ENCODE results near the gene UGT1A9. TPM values are rescaled to one million over a fixed set of nuclear protein-coding genes. Genes with fewer than 3 reads are reported as not detected.
"Not testable (repeated sequence)": the region's sequence is repeated elsewhere in the genome, so short reads cannot be mapped to it uniquely, and the experiment has no call there.

The UGT1A9 gene
- total RNA-seq, result not detected
- not detected for polyA plus RNA-seq
- long read RNA-seq, donor 1, result 0 reads
- long read RNA-seq, donor 2, result 0 reads
- long read RNA-seq, donor 3, result 0 reads
- long read RNA-seq, donor 4, result 0 reads
- long read RNA-seq, donor 5, result 0 reads

DNA sequence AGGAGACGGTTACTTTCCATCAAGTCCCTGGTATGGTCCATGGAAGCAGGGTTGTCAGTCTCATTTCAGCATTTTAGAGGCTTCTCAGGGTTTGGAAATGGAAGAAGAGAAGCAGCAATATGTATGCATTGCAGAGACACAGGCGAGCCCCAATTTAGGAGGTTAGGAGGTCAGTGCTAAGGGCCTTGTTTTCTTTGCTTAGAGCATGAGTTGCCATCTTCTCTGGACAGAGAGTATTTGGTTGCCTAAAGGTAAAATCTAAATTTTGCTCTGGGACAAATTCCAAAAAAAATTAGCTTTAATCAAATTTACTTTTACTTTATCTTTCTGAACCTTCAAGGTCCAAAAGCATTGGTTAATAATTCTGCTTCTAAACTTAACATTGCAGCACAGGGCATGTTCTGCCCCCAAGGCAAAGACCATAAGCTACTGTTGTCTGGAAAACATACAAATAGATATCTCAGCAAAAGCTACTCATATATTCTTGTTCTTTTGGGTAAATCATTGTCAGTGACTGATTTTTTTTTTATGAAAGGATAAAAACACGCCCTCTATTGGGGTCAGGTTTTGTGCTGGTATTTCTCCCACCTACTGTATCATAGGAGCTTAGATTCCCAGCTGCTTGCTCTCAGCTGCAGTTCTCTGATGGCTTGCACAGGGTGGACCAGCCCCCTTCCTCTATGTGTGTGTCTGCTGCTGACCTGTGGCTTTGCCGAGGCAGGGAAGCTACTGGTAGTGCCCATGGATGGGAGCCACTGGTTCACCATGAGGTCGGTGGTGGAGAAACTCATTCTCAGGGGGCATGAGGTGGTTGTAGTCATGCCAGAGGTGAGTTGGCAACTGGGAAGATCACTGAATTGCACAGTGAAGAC, at the start of gene UGT1A9:
Gene UGT1A9 (plus strand): TSS at position 609 of the 872 bp plus-strand sequence. CDS start 37 bp downstream, at position 646.
- Histone ChIP-seq H3K27me3 (ENCODE audit: control insufficient read depth in 3 of 3, insufficient read depth in 3 of 3, low read length in 2 of 3) (no peaks in the 10 kb centered on the region), H3K36me3 (ENCODE audit: control insufficient read depth in 4 of 4, insufficient read depth in 4 of 4, low read length in 4 of 4) (no peaks in the 10 kb centered on the region), H3K4me3 (no peak within 1 kb of the TSS), H3K9ac (ENCODE audit: insufficient read depth in 1 of 2, low read length in 2 of 2) (no peak within 1 kb of the TSS), H3K9me3 (ENCODE audit: control insufficient read depth in 4 of 4, insufficient read depth in 3 of 4, low read length in 3 of 4) (peaks cover 0 to 2% (median 0%) of the 10 kb centered on the region in 4 donors), H3K27ac (ENCODE audit: low read depth in 1 of 2, low read length in 1 of 2) (no peak within 1 kb of the TSS), H3K4me1 (ENCODE audit: control insufficient read depth in 5 of 5, insufficient read depth in 5 of 5, low read length in 5 of 5) (no peaks in the 10 kb centered on the region)
- WGBS, 2 donors, result 86 to 90% methylated on average over 5 of the region's 5 CpGs
- DNase-seq (no peak), ATAC-seq (ENCODE audit: insufficient read depth, low FRiP score) (no peak)
- TF ChIP-seq, protein P1, sequence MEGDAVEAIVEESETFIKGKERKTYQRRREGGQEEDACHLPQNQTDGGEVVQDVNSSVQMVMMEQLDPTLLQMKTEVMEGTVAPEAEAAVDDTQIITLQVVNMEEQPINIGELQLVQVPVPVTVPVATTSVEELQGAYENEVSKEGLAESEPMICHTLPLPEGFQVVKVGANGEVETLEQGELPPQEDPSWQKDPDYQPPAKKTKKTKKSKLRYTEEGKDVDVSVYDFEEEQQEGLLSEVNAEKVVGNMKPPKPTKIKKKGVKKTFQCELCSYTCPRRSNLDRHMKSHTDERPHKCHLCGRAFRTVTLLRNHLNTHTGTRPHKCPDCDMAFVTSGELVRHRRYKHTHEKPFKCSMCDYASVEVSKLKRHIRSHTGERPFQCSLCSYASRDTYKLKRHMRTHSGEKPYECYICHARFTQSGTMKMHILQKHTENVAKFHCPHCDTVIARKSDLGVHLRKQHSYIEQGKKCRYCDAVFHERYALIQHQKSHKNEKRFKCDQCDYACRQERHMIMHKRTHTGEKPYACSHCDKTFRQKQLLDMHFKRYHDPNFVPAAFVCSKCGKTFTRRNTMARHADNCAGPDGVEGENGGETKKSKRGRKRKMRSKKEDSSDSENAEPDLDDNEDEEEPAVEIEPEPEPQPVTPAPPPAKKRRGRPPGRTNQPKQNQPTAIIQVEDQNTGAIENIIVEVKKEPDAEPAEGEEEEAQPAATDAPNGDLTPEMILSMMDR (IDR thresholded peaks at IDR 0.05; ENCODE audit: control extremely low read depth, extremely low read depth), result no peak

DNA sequence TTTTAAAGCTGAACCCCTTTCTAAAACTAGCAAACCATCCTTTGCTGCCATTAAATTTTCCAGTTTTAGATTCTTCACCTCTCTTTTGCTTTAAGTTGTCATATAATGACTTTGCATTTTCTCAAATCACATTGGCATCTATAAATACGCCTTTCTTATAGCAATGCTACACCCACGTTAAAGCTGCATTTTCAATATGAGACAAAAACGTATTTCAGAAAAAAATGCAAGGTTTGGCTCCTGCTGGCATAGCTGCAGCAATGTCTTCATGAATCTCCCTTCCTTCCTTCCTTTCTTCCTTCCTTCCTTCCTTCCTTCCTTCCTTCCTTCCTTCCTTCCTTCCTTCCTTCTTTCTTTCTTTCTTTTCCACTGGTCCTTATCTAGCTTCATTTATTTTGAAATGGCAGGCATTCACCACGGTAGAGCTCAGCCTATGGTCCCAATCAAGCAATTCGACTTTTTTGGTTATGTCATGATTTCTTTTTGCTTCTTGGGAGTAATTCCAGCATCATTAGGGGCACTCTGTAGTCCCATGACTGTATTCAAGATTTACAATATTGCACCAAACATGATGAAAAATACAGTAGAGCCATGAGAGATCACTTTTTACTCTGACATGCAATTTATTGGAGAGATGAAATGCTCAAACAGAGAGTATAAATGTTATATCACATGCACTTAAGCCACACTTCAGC, 44.2 kb upstream of the UGT1A9 start:
- Histone ChIP-seq H3K27ac (ENCODE audit: low read depth in 1 of 2, low read length in 1 of 2) (no peak overlapping the region), H3K9ac (ENCODE audit: insufficient read depth in 1 of 2, low read length in 2 of 2) (no peak overlapping the region), H3K9me3 (ENCODE audit: control insufficient read depth in 4 of 4, insufficient read depth in 3 of 4, low read length in 3 of 4) (no peaks in the 10 kb centered on the region), H3K36me3 (ENCODE audit: control insufficient read depth in 4 of 4, insufficient read depth in 4 of 4, low read length in 4 of 4) (no peaks in the 10 kb centered on the region), H3K4me3 (no peak overlapping the region), H3K4me1 (ENCODE audit: control insufficient read depth in 5 of 5, insufficient read depth in 5 of 5, low read length in 5 of 5) (no peaks in the 10 kb centered on the region), H3K27me3 (ENCODE audit: control insufficient read depth in 3 of 3, insufficient read depth in 3 of 3, low read length in 2 of 3) (no peaks in the 10 kb centered on the region)
- ATAC-seq (ENCODE audit: insufficient read depth, low FRiP score) (no peak), DNase-seq (no peak)
- TF ChIP-seq, protein P1 (IDR thresholded peaks at IDR 0.05; ENCODE audit: control extremely low read depth, extremely low read depth), result no peak
- 69 to 70% methylated on average over 5 of the region's 5 CpGs for WGBS, 2 donors

DNA sequence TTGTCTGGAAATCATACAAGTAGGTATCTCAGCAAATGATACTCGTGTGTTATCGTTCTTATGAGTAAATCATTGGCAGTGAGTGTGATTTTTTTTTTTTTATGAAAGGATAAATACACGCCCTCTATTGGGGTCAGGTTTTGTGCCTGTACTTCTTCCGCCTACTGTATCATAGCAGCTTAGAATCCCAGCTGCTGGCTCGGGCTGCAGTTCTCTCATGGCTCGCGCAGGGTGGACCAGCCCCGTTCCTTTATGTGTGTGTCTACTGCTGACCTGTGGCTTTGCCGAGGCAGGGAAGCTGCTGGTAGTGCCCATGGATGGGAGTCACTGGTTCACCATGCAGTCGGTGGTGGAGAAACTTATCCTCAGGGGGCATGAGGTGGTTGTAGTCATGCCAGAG, 35.4 kb upstream of the UGT1A9 start, which contains the start of gene UGT1A10:
Gene UGT1A10 (plus strand): TSS at position 143 of the 400 bp plus-strand sequence. CDS start 75 bp downstream, at position 218.
- not testable (repeated sequence) for DNase-seq; ATAC-seq (ENCODE audit: insufficient read depth, low FRiP score); H3K4me3 ChIP-seq; H3K4me1 ChIP-seq (ENCODE audit: control insufficient read depth in 5 of 5, insufficient read depth in 5 of 5, low read length in 5 of 5); H3K9ac ChIP-seq (ENCODE audit: insufficient read depth in 1 of 2, low read length in 2 of 2); H3K9me3 ChIP-seq (ENCODE audit: control insufficient read depth in 4 of 4, insufficient read depth in 3 of 4, low read length in 3 of 4); H3K27ac ChIP-seq (ENCODE audit: low read depth in 1 of 2, low read length in 1 of 2); H3K36me3 ChIP-seq (ENCODE audit: control insufficient read depth in 4 of 4, insufficient read depth in 4 of 4, low read length in 4 of 4); H3K27me3 ChIP-seq (ENCODE audit: control insufficient read depth in 3 of 3, insufficient read depth in 3 of 3, low read length in 2 of 3)
- 89 to 95% methylated on average over 10 of the region's 10 CpGs for WGBS, 2 donors

DNA sequence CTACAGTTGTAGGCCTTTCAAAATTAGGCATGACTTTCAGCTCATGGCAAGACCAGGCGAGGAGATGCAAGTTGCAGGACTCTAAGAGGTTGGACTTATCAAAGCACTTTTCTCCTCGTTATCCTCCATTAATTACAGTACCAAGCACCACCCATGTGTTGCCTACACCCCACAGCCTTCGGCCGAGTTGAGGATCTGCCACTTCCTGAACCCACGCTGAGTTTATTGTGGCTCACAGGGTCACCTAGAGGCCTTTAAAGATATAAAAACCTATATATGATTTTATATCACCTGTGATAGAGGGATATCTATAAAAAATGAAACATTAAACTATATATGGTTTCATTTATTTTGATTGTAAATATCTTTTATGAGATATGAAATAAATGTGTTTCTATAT, 32.9 kb upstream of the UGT1A9 start:
- Histone ChIP-seq H3K27me3 (ENCODE audit: control insufficient read depth in 3 of 3, insufficient read depth in 3 of 3, low read length in 2 of 3) (no peaks in the 10 kb centered on the region), H3K9ac (ENCODE audit: insufficient read depth in 1 of 2, low read length in 2 of 2) (no peak overlapping the region), H3K27ac (ENCODE audit: low read depth in 1 of 2, low read length in 1 of 2) (no peak overlapping the region), H3K36me3 (ENCODE audit: control insufficient read depth in 4 of 4, insufficient read depth in 4 of 4, low read length in 4 of 4) (no peaks in the 10 kb centered on the region), H3K9me3 (ENCODE audit: control insufficient read depth in 4 of 4, insufficient read depth in 3 of 4, low read length in 3 of 4) (peaks cover 0 to 3% (median 0%) of the 10 kb centered on the region in 4 donors), H3K4me3 (no peak overlapping the region), H3K4me1 (ENCODE audit: control insufficient read depth in 5 of 5, insufficient read depth in 5 of 5, low read length in 5 of 5) (no peaks in the 10 kb centered on the region)
- WGBS, 2 donors, result 58 to 68% methylated on average over 5 of the region's 5 CpGs
- DNase-seq (no peak), ATAC-seq (ENCODE audit: insufficient read depth, low FRiP score) (no peak)
- TF ChIP-seq, protein P1 (IDR thresholded peaks at IDR 0.05; ENCODE audit: control extremely low read depth, extremely low read depth), result no peak
